Motor neuron (in vitro differentiated cells): ENCODE measurements around the gene PITPNC1. TPM values are rescaled to one million over a fixed set of nuclear protein-coding genes. Genes with fewer than 3 reads are reported as not detected.
"Not testable (repeated sequence)": the region's sequence is repeated elsewhere in the genome, so short reads cannot be mapped to it uniquely, and the experiment has no call there.

Experiments used
- ATAC-seq, 8 experiments: fragments of 200-7000 bp; cut with Tn5 transposase; replicated peaks in 6 of 8; 2 replicates each; pipeline ENCODE4 v1.8.0; 2021; ENCODE audit warnings: mild to moderate bottlenecking in 8 of 8, moderate library complexity in 8 of 8
- H3K27ac ChIP-seq, 2 donors: fragments of 250-450 bp; sonication (Bioruptor Pico); 2 replicates each; pipeline ENCODE4 v1.9.0; 2021; ENCODE audit warnings: antibody characterized with exemption in 2 of 2, mild to moderate bottlenecking in 2 of 2, moderate library complexity in 1 of 2
- H3K4me1 ChIP-seq, 2 donors: fragments of 250-450 bp; sonication (Bioruptor Pico); replicated peaks in 1 of 2; 2 replicates each; pipeline ENCODE4 v1.6.1; 2021; ENCODE audit warnings: antibody characterized with exemption in 2 of 2, mild to moderate bottlenecking in 2 of 2, moderate library complexity in 1 of 2
- H3K4me3 ChIP-seq, 5 donors: fragments of 250-450 bp; sonication (Bioruptor Pico); 2 replicates each; pipeline ENCODE4 v1.9.0; 2021; ENCODE audit warnings: antibody characterized with exemption in 5 of 5, mild to moderate bottlenecking in 5 of 5, moderate library complexity in 4 of 5
- WGBS, 10 experiments: fragments of 450-650 bp; shearing (Covaris generic); methylation state at CpG; one replicate each; pipeline ENCODE4 v1.0.0; 2022; 5-methylcytosine and 5-hydroxymethylcytosine counted together
- in situ Hi-C, 9 experiments: fragments of 400-800 bp; cut with MboI; loops; one replicate each; pipeline ENCODE4 v1.15.0; 2021; ENCODE audit warnings: low sequenced_read_pairs in 9 of 9, low pct_unique_long_range_greater_than_20kb in 2 of 9; ENCODE audit not compliant: unreplicated experiment in 9 of 9
- total RNA-seq, 8 experiments: library from RNA; unstranded; fragments of 300-600 nt; gene quantifications; 2 replicates each; pipeline versions ENCODE4 v1.2.3 to v1.2.4, GENCODE V29; 2022

Gene PITPNC1
- total RNA-seq, 8 experiments from 2014 or later = 8.8 to 67.0 (median 19.7) TPM

- no peak for ATAC-seq
- WGBS, 10 experiments = 67 to 100% (median 90%) methylated on average over 1 to 3 of the region's 4 CpGs; no CpG with 5 or more reads in 3 of the 10 experiments
- in situ Hi-C loops = no loop called here
- Histone ChIP-seq H3K4me1 (peaks cover 0 to 7% of the 10 kb centered on the region in 2 donors), H3K4me3 (no peak overlapping the region), H3K27ac (no peak overlapping the region)
Observed at GRCh38 chr17:67625971-67626370, 248.9 kb downstream of the PITPNC1 start.

- in situ Hi-C loops = no loop called here
Observed at GRCh38 chr17:67628580-67629013, 251.5 kb downstream of the PITPNC1 start.

GRCh38 chr17:67629971-67630320, 252.9 kb downstream of the PITPNC1 start:
- Histone ChIP-seq H3K27ac (no peak overlapping the region), H3K4me1 (peaks cover 0 to 6% of the 10 kb centered on the region in 2 donors), H3K4me3 (no peak overlapping the region)
- in situ Hi-C loops = no loop called here
- ATAC-seq = peak in 3 of 8 experiments; percentile 52 to 90 (median 83)
- WGBS, 10 experiments = 0 to 81% (median 72%) methylated on average over 1 to 4 of the region's 4 CpGs; no CpG with 5 or more reads in 1 of the 10 experiments

More at GRCh38 chr17:67628580-67629013, 251.5 kb downstream of the PITPNC1 start:
- Histone ChIP-seq H3K4me1 (peaks cover 0 to 7% of the 10 kb centered on the region in 2 donors), H3K4me3 (no peak overlapping the region), H3K27ac (no peak overlapping the region)
- WGBS, 10 experiments = 80 to 100% (median 83%) methylated on average over 1 of the region's 8 CpGs; no CpG with 5 or more reads in 6 of the 10 experiments
- ATAC-seq = peak in 4 of 8 experiments; percentile 24 to 53 (median 42)

- in situ Hi-C loops, H3K4me1 ChIP-seq, H3K4me3 ChIP-seq, H3K27ac ChIP-seq, ATAC-seq: not testable (repeated sequence)
- 90 to 100% (median 95%) methylated on average over 2 to 5 of the region's 7 CpGs; no CpG with 5 or more reads in 5 of the 10 experiments for WGBS, 10 experiments
Observed at GRCh38 chr17:67630836-67631235, 253.8 kb downstream of the PITPNC1 start.

GRCh38 chr17:67632141-67632540, 255.1 kb downstream of the PITPNC1 start:
- Histone ChIP-seq H3K4me3 (no peak overlapping the region), H3K4me1 (peaks cover 5 to 13% of the 10 kb centered on the region in 2 donors), H3K27ac (no peak overlapping the region)
- ATAC-seq = no peak
- in situ Hi-C loops = no loop called here
- 46 to 100% (median 93%) methylated on average over 3 to 8 of the region's 8 CpGs for WGBS, 10 experiments

- Histone ChIP-seq H3K27ac (no peak overlapping the region), H3K4me1 (peaks cover 9 to 20% of the 10 kb centered on the region in 2 donors), H3K4me3 (no peak overlapping the region)
- peak in 2 of 8 experiments; percentile 62 to 65 for ATAC-seq
- in situ Hi-C loops = no loop called here
- 0 to 100% (median 94%) methylated on average over 1 to 8 of the region's 10 CpGs; no CpG with 5 or more reads in 2 of the 10 experiments for WGBS, 10 experiments
Observed at GRCh38 chr17:67633751-67634211, 256.7 kb downstream of the PITPNC1 start.

- no peak overlapping the region for H3K4me3 ChIP-seq
- ATAC-seq = no peak
- in situ Hi-C loops = no loop called here
- H3K27ac ChIP-seq = no peak overlapping the region
- peaks cover 9 to 31% of the 10 kb centered on the region in 2 donors for H3K4me1 ChIP-seq
- WGBS, 10 experiments = 69 to 100% (median 84%) methylated on average over 1 to 7 of the region's 7 CpGs
Observed at GRCh38 chr17:67635681-67636080, 258.6 kb downstream of the PITPNC1 start.

- Histone ChIP-seq H3K4me1 (peaks cover 9 to 31% of the 10 kb centered on the region in 2 donors), H3K4me3 (no peak overlapping the region), H3K27ac (no peak overlapping the region)
- peak in 2 of 8 experiments; percentile 11 to 17 for ATAC-seq
- 68 to 100% (median 89%) methylated on average over 1 to 5 of the region's 8 CpGs; no CpG with 5 or more reads in 3 of the 10 experiments for WGBS, 10 experiments
- in situ Hi-C loops = no loop called here
Observed at GRCh38 chr17:67636312-67636711, 259.2 kb downstream of the PITPNC1 start.

- H3K4me3 ChIP-seq = no peak overlapping the region
- 49 to 93% (median 70%) methylated on average over 4 to 10 of the region's 13 CpGs; no CpG with 5 or more reads in 2 of the 10 experiments for WGBS, 10 experiments
- in situ Hi-C loops = no loop called here
- no peak overlapping the region for H3K27ac ChIP-seq
- H3K4me1 ChIP-seq = peaks cover 9 to 31% of the 10 kb centered on the region in 2 donors
- ATAC-seq = peak in 5 of 8 experiments; percentile 70 to 86 (median 85)
Observed at GRCh38 chr17:67636834-67637520, 259.9 kb downstream of the PITPNC1 start.

GRCh38 chr17:67637901-67638641, 261.0 kb downstream of the PITPNC1 start:
- H3K27ac ChIP-seq = no peak overlapping the region
- H3K4me3 ChIP-seq = no peak overlapping the region
- in situ Hi-C loops = no loop called here
- no peak for ATAC-seq
- peaks cover 9 to 31% of the 10 kb centered on the region in 2 donors for H3K4me1 ChIP-seq
- WGBS, 10 experiments = 68 to 100% (median 92%) methylated on average over 1 to 6 of the region's 8 CpGs; no CpG with 5 or more reads in 1 of the 10 experiments

GRCh38 chr17:67638871-67639270, 261.8 kb downstream of the PITPNC1 start:
- WGBS, 10 experiments = 58 to 100% (median 83%) methylated on average over 1 to 4 of the region's 4 CpGs; no CpG with 5 or more reads in 3 of the 10 experiments
- H3K27ac ChIP-seq = no peak overlapping the region
- in situ Hi-C loops = no loop called here

GRCh38 chr17:67639555-67639954, 262.5 kb downstream of the PITPNC1 start:
- no peak overlapping the region for H3K27ac ChIP-seq
- in situ Hi-C loops = no loop called here
- peaks cover 9 to 31% of the 10 kb centered on the region in 2 donors for H3K4me1 ChIP-seq
- 37 to 82% (median 71%) methylated on average over 1 to 4 of the region's 4 CpGs; no CpG with 5 or more reads in 1 of the 10 experiments for WGBS, 10 experiments
- H3K4me3 ChIP-seq = no peak overlapping the region
- ATAC-seq = peak in 1 of 8 experiments; percentile 67

More at GRCh38 chr17:67638871-67639270, 261.8 kb downstream of the PITPNC1 start:
- no peak overlapping the region for H3K4me3 ChIP-seq
- no peak for ATAC-seq
- H3K4me1 ChIP-seq = peaks cover 9 to 31% of the 10 kb centered on the region in 2 donors

GRCh38 chr17:67639979-67640378, 262.9 kb downstream of the PITPNC1 start:
- WGBS, 10 experiments = 27 to 100% (median 74%) methylated on average over 1 to 6 of the region's 8 CpGs; no CpG with 5 or more reads in 1 of the 10 experiments
- in situ Hi-C loops = no loop called here
- Histone ChIP-seq H3K4me3 (no peak overlapping the region), H3K27ac (no peak overlapping the region), H3K4me1 (peaks cover 9 to 31% of the 10 kb centered on the region in 2 donors)
- no peak for ATAC-seq
